HUDEP-2 (cell line): ENCODE results near the gene MDC1.

Experiments used
- DNase-seq, 76 experiments: peaks; one replicate each; lab custom pipeline; 2025; ENCODE audit not compliant: unreplicated experiment in 76 of 76; lab: John Stamatoyannopoulos, UW

Gene MDC1

GRCh38 chr6:30654798-30655742 lies 62.0 kb downstream of the MDC1 start:
- no peak for DNase-seq

- no peak for DNase-seq
Observed at GRCh38 chr6:30651143-30651542, 65.9 kb downstream of the MDC1 start.
